Esophagus squamous epithelium (tissue), 5 donors: ENCODE data around the gene SCLY. TPM values are rescaled to one million over a fixed set of nuclear protein-coding genes. Genes with fewer than 3 reads are reported as not detected.
A peak's percentile ranks its signal among the peaks of the same experiment; 100 is the strongest.

Experiments used
- DNase-seq: peaks from one replicate; lab custom pipeline; 2025; lab: John Stamatoyannopoulos, UW
- H3K27ac ChIP-seq, 4 donors: fragments of 200-600 bp; sonication (generic); one replicate each; pipeline ENCODE4 v1.5.1; 2016 to 2019; ENCODE audit warnings: mild to moderate bottlenecking in 1 of 4
- H3K27me3 ChIP-seq, 4 donors: fragments of 200-600 bp; sonication (generic); 1 replicate in 3 of 4; 2 replicates in 1 of 4; pipeline versions ENCODE4 v1.5.1 to v1.6.0; 2017 to 2021; ENCODE audit warnings: antibody characterized with exemption in 1 of 4
- H3K36me3 ChIP-seq, 3 donors: fragments of 200-600 bp; sonication (generic); one replicate each; pipeline ENCODE4 v1.5.1; 2016 to 2019
- H3K4me1 ChIP-seq, 3 donors: fragments of 200-600 bp; sonication (generic); one replicate each; pipeline ENCODE4 v1.5.1; 2017 to 2019
- H3K4me3 ChIP-seq, 4 donors: fragments of 200-600 bp; sonication (generic); 1 replicate in 3 of 4; 2 replicates in 1 of 4; pipeline ENCODE4 v1.5.1; 2016 to 2019; ENCODE audit warnings: mild to moderate bottlenecking in 2 of 4, moderate library complexity in 1 of 4
- H3K9me3 ChIP-seq, 3 donors: fragments of 200-600 bp; sonication (generic); one replicate each; pipeline ENCODE4 v1.5.1; 2016 to 2019
- CTCF ChIP-seq, 6 experiments: fragments of 450-650 bp in 4 of 6; fragments of 200-600 bp in 2 of 6; sonication (generic) in 2 of 6; IDR thresholded peaks; one replicate each; pipeline ENCODE4 v1.5.1; 2016 to 2019; ENCODE audit warnings: antibody characterized with exemption in 6 of 6, mild to moderate bottlenecking in 4 of 6, moderate library complexity in 4 of 6
- POLR2A ChIP-seq, 4 donors: fragments of 450-650 bp; IDR thresholded peaks; one replicate each; pipeline ENCODE4 v1.6.1; 2017; ENCODE audit warnings: antibody characterized with exemption in 4 of 4, mild to moderate bottlenecking in 4 of 4, moderate library complexity in 3 of 4
- WGBS, 2 donors: methylation state at CpG; one replicate each; pipeline ENCODE4 v1.1.5; 2018; 5-methylcytosine and 5-hydroxymethylcytosine counted together
- intact Hi-C: fragments of 100-400 bp; cut with DNase I; formaldehyde crosslinking; loops from one replicate; pipeline ENCODE4 v1.15.0; 2022
- total RNA-seq, 4 donors: library from RNA; depleted of rRNA; stranded (reverse); fragments of >200 nt; gene quantifications; one replicate each; pipeline ENCODE4 v1.1.0, GENCODE V29; 2016
- donor health status: DM: yes; HTN: yes; CAD: no.

SCLY gene
- total RNA-seq, 4 donors from 2014 or later: 3.0 to 14.0 (median 11.4) TPM

GRCh38 chr2:238039151-238039550, 21.6 kb upstream of the SCLY start:
- Histone ChIP-seq H3K9me3 (no peaks in the 10 kb centered on the region), H3K27ac (no peak overlapping the region), H3K4me1 (peaks cover 0 to 24% (median 4%) of the 10 kb centered on the region in 3 donors), H3K4me3 (no peak overlapping the region), H3K27me3 (no peaks in the 10 kb centered on the region), H3K36me3 (peaks cover 11 to 92% (median 13%) of the 10 kb centered on the region in 3 donors)
- TF ChIP-seq POLR2A (IDR thresholded peaks at IDR 0.05): no peak
- TF ChIP-seq CTCF (IDR thresholded peaks at IDR 0.05): no peak
- intact Hi-C loops: no loop called here
- DNase-seq: no peak
- WGBS, 2 donors: 81 to 97% methylated on average over 6 of the region's 6 CpGs

- Histone ChIP-seq H3K4me3 (no peak overlapping the region), H3K4me1 (peaks cover 0 to 20% (median 4%) of the 10 kb centered on the region in 3 donors), H3K27ac (no peak overlapping the region), H3K36me3 (peaks cover 10 to 92% (median 13%) of the 10 kb centered on the region in 3 donors), H3K9me3 (no peaks in the 10 kb centered on the region), H3K27me3 (no peaks in the 10 kb centered on the region)
- no peak for DNase-seq
- intact Hi-C loops: no loop called here
- 92 to 93% methylated on average over 5 to 8 of the region's 11 CpGs for WGBS, 2 donors
- TF ChIP-seq CTCF (IDR thresholded peaks at IDR 0.05): no peak
- no peak for TF ChIP-seq POLR2A (IDR thresholded peaks at IDR 0.05)
Measured at GRCh38 chr2:238039985-238040384, 20.8 kb upstream of the SCLY start.

- 86 to 95% methylated on average over 8 to 9 of the region's 9 CpGs for WGBS, 2 donors
- H3K4me3 ChIP-seq: no peak overlapping the region
- intact Hi-C loops: no loop called here
- no peak for DNase-seq
- no peak overlapping the region for H3K27ac ChIP-seq
- H3K9me3 ChIP-seq: no peaks in the 10 kb centered on the region
- TF ChIP-seq CTCF (IDR thresholded peaks at IDR 0.05) (no peak), POLR2A (IDR thresholded peaks at IDR 0.05) (no peak)
- no peaks in the 10 kb centered on the region for H3K27me3 ChIP-seq
- H3K36me3 ChIP-seq: peaks cover 8 to 86% (median 13%) of the 10 kb centered on the region in 3 donors
- peaks cover 0 to 20% (median 4%) of the 10 kb centered on the region in 3 donors for H3K4me1 ChIP-seq
Measured at GRCh38 chr2:238040918-238041317, 19.9 kb upstream of the SCLY start.

GRCh38 chr2:238042090-238042489, 18.7 kb upstream of the SCLY start:
- no peak overlapping the region for H3K4me3 ChIP-seq
- peaks cover 8 to 82% (median 11%) of the 10 kb centered on the region in 3 donors for H3K36me3 ChIP-seq
- WGBS, 2 donors: 79 to 86% methylated on average over 3 to 5 of the region's 5 CpGs
- TF ChIP-seq POLR2A (IDR thresholded peaks at IDR 0.05) (no peak), CTCF (IDR thresholded peaks at IDR 0.05) (no peak)
- H3K27me3 ChIP-seq: no peaks in the 10 kb centered on the region
- intact Hi-C loops: no loop called here
- no peak for DNase-seq
- H3K27ac ChIP-seq: peak overlapping the region in 1 of 4 donors; percentile 40
- peaks cover 0 to 20% (median 4%) of the 10 kb centered on the region in 3 donors for H3K4me1 ChIP-seq
- no peaks in the 10 kb centered on the region for H3K9me3 ChIP-seq

GRCh38 chr2:238042849-238043584, 17.8 kb upstream of the SCLY start:
- H3K36me3 ChIP-seq: peaks cover 2 to 73% (median 8%) of the 10 kb centered on the region in 3 donors
- intact Hi-C loops: no loop called here
- DNase-seq: no peak
- TF ChIP-seq POLR2A (IDR thresholded peaks at IDR 0.05) (no peak), CTCF (IDR thresholded peaks at IDR 0.05) (no peak)
- peak overlapping the region in 2 of 4 donors; percentile 16 to 40 for H3K27ac ChIP-seq
- no peaks in the 10 kb centered on the region for H3K9me3 ChIP-seq
- H3K4me3 ChIP-seq: no peak overlapping the region
- no peaks in the 10 kb centered on the region for H3K27me3 ChIP-seq
- 40 to 45% methylated on average over 3 to 4 of the region's 6 CpGs for WGBS, 2 donors
- peaks cover 0 to 20% (median 4%) of the 10 kb centered on the region in 3 donors for H3K4me1 ChIP-seq
